NCI-H510A treated with DMSO at 0.1 percent for 48 hours (cell line): Measurements from ENCODE around the gene E2F3.
A peak's percentile ranks its signal among the peaks of the same experiment; 100 is the strongest.

Source experiments
- DNase-seq: peaks from one replicate; lab custom pipeline; 2025; lab: John Stamatoyannopoulos, UW

The E2F3 gene

GRCh38 chr6:20533746-20534294, 132.1 kb downstream of the E2F3 start:
- no peak for DNase-seq

DNA sequence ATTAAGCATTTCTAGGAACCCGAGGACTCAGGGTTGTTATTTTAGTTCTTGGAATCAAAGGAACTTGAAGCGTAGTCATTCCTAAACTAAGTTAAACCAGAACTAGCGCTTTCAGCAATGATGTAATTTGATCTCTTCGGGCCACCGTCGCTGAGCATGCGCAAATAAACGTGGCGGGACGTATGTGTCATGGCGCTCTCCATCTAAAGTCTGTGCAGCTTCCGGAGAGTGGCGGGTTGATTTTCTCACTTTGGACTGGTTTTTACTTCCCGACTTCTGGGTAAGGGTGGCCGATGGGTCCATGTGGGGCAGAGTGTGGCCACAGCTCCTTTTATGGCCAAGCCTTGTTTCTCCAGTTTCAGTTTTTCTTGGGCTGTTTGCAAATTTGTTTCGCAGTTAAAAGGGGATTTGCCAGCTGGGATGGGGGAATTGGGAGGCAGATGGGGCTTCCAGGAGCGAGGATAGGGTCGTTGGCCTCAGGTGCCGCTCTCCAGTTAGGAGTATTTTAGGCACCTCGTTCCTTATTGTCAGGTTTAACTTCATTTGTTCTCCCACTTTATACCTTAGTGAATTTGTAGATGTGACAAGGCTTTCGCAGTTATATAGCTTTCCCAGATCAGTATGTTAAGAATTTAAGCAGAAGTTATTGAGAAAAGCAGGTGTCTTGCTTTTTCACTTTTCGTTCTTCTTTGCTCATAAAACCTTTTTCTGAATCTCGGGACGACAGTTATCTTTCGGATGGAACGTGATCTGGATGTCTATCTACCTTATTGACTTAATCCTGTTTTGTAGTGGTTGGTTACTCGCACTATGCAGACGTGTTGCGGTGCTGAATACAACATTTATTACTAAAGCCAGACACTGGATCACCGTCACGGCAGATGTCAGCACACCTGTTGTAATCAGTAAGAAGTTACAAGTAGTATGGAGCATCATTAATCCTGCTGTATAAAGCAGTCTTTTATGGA, 132.9 kb downstream of the E2F3 start, which contains the start of gene CDKAL1:
TSS of gene CDKAL1 (plus strand) at position 163 of the 968 bp plus-strand sequence. CDS start 11,894 bp downstream, outside the sequence.
- peak; percentile 92 for DNase-seq

DNA sequence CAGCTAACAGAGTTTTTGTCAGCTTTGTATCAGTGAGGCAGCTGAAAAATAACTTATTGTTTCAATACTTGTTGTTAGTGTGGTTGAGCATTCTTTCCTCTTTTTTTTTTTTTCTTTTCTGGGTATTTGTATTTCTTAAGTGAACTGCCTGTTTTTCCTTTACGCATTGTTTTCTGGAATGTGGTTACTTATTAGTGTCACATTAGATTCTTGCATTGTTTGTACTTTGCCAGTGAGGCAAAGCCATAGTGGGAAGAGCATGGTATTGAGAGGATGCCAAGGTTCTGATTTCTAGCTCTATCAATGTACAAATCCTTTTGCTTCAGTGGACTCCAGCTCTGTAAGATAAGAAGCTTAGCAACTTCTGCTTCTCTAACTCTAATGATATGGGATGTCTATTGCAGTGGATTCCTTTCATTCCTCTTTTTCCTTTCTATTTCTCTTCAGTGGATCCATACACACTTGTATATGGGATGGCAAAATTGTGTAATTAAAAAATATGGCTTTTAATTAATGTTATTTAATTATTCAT, 136.5 kb downstream of the E2F3 start:
- DNase-seq, result no peak

DNA sequence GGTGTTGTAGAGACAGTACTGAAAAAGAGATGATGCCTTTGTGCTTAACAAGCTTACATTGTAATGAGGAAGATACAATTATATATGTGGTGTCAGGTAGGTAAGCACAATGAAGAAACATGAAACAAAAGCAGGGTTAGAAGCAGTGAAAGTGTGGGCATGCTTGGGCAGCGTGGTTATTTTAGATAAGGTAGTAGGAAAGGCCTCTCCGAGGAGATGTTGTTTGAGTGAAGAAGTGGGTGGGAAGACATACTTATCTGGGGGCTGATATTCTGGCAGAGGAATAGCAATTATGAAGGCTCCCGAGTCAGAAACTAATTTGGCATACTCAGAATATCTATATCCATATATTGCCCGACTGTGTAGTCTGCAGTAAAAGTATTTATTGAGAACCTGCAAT, 137.2 kb downstream of the E2F3 start:
- no peak for DNase-seq

GRCh38 chr6:20539387-20539786, 137.7 kb downstream of the E2F3 start:
- no peak for DNase-seq

DNA sequence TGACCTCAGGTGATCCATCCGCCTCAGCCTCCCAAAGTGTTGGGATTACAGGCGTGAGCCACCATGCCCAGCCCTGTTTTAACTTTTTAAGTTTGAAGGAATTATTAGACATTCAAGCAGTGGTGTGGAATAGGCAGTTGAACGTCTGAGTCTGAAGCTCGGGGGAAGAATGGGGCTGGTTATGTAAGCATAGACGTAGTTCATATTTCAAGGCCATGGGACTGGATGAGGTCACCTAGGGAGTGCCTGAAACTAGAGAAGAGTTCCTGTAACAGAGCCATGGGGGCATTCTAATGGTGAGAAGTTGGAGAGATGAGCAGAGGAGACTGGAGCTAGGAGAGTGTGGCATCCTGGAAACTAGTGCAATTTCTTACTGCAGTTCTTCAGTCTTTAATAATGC, 139.0 kb downstream of the E2F3 start:
- no peak for DNase-seq

- no peak for DNase-seq
Observed at GRCh38 chr6:20541382-20541781, 139.7 kb downstream of the E2F3 start.

GRCh38 chr6:20542927-20543602, 141.4 kb downstream of the E2F3 start:
- peak; percentile 24 for DNase-seq
